ENCODE measurements around the gene GPR15.

DNA sequence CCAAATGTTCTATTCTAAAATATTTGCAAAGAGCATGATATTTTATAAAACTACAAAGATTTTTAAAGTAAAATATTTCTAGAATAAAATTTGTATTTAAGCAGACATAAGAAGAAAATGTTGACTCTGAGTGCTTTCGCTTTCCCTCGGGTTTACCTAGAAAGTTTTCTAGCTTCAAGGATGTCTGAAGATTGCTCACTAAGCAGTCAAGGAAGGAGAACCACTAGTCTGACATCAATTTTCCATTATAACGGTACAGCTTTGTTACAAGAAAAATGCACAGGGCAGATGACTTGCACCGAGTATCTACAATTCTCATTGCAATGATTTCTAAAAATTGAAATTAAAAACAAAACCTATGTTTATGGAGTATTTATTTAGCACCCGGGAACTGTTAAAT lies 14.2 kb downstream of the GPR15 start:
- TF ChIP-seq POLR2A (IDR thresholded peaks at IDR 0.05): no peak
- TF ChIP-seq, protein P1, sequence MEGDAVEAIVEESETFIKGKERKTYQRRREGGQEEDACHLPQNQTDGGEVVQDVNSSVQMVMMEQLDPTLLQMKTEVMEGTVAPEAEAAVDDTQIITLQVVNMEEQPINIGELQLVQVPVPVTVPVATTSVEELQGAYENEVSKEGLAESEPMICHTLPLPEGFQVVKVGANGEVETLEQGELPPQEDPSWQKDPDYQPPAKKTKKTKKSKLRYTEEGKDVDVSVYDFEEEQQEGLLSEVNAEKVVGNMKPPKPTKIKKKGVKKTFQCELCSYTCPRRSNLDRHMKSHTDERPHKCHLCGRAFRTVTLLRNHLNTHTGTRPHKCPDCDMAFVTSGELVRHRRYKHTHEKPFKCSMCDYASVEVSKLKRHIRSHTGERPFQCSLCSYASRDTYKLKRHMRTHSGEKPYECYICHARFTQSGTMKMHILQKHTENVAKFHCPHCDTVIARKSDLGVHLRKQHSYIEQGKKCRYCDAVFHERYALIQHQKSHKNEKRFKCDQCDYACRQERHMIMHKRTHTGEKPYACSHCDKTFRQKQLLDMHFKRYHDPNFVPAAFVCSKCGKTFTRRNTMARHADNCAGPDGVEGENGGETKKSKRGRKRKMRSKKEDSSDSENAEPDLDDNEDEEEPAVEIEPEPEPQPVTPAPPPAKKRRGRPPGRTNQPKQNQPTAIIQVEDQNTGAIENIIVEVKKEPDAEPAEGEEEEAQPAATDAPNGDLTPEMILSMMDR (IDR thresholded peaks at IDR 0.05): no peak
